HG02852 (cell line): ENCODE data around the gene OR8S1.
"Not testable (repeated sequence)": the region's sequence is repeated elsewhere in the genome, so short reads cannot be mapped to it uniquely, and the experiment has no call there.

ENCODE experiments used
- ATAC-seq: cut with Tn5 transposase; IDR thresholded peaks from one replicate; pipeline ENCODE4 v1.9.1; 2021; ENCODE audit warnings: mild to moderate bottlenecking, moderate library complexity; ENCODE audit not compliant: unreplicated experiment

OR8S1 gene, protein sequence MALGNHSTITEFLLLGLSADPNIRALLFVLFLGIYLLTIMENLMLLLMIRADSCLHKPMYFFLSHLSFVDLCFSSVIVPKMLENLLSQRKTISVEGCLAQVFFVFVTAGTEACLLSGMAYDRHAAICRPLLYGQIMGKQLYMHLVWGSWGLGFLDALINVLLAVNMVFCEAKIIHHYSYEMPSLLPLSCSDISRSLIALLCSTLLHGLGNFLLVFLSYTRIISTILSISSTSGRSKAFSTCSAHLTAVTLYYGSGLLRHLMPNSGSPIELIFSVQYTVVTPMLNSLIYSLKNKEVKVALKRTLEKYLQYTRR

DNA sequence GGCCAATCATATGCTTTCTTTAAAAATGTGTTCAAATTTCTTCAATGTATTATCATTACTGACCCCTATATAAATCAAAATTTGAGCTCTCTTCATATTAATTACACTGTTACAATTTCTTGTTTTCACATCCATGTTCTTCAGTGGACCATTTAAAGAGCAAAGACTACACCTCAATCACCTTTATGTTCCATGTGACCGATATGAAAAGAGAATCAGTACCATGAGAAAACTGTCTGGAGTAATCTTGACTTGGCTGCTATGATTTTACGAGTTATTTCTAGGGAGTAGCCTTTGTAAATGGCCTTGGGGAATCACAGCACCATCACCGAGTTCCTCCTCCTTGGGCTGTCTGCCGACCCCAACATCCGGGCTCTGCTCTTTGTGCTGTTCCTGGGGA, at the start of gene OR8S1:
TSS of gene OR8S1 (plus strand) at position 301 of the 400 bp plus-strand sequence. CDS start at position 301, 0 bp downstream.
- no peak for ATAC-seq

GRCh38 chr12:48482198-48482597, 43.2 kb upstream of the OR8S1 start, which contains the start of gene C12orf54:
C12orf54 (plus strand) TSS chr12:48482498; CDS start chr12:48483297, 799 bp downstream.
- ATAC-seq: no peak

DNA sequence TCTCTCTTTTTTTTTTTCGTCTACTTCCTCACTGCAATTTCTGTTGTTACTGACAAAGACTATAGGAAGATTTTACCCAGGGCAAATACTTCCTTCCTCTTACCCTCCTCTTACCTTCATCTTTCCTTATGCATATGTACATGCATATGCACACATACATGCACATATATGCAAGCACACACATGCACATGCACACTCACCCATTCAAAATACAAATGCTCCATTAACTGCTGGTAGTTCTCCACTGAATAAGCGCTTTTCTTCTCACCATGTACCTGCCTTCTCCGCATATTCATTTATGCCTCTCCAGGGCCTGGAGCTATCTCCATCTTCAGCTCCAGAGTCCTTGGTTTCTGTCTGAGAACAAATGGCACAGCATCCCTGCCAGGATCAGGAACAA, 42.5 kb upstream of the OR8S1 start:
- ATAC-seq: no peak

GRCh38 chr12:48486261-48486660, 39.2 kb upstream of the OR8S1 start:
- no peak for ATAC-seq

DNA sequence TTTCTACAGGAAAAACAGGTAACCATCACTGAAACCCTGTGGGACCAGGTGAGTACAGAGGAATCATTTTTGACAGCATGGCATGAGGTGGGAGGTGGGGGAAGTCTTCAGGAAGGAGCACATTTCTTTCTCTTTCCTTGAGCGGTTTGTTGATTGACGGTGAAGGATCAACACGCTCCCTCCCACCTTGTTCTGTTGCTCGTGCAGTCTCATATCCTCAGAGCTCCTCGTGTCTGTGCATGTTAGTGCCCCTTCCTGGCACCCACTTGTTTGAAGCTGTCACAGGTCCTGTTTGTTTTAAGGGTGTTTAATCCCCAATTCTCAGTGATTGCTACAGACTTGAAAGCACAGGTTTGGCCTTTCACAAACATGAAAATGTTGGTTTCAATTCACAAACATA, 38.8 kb upstream of the OR8S1 start:
- ATAC-seq: no peak

- ATAC-seq: peak; percentile 95
These were observed 36.4 kb upstream of the OR8S1 start for GRCh38 chr12:48489012-48489411.

- not testable (repeated sequence) for ATAC-seq
These were observed 36.0 kb upstream of the OR8S1 start for GRCh38 chr12:48489456-48489855.

- not testable (repeated sequence) for ATAC-seq
These were observed 25.2 kb upstream of the OR8S1 start for GRCh38 chr12:48500281-48500680.

- not testable (repeated sequence) for ATAC-seq
These were observed 18.6 kb upstream of the OR8S1 start for GRCh38 chr12:48506836-48507235.

DNA sequence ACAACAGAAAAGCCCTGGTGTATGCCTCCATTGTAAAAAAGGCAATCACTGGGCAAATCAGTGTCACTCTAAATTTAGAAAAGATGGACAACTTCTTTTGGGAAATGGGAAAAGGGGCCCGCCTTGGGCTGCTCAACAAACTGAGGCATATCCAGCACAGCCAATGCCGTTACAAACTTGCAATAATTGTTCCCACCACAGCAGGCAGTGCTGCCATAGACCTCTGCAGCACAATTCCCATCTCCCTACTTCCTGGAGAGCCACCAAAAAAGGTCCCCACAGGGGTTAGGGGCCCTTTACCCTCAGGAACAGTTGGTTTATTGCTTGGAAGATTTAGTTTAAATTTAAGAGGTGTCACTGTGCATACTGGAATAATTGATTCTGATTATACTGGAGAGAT, 16.4 kb upstream of the OR8S1 start:
- ATAC-seq: no peak

- ATAC-seq: no peak
These were observed 15.3 kb upstream of the OR8S1 start for GRCh38 chr12:48510111-48510510.

GRCh38 chr12:48512855-48513254, 12.6 kb upstream of the OR8S1 start:
- peak; percentile 91 for ATAC-seq

DNA sequence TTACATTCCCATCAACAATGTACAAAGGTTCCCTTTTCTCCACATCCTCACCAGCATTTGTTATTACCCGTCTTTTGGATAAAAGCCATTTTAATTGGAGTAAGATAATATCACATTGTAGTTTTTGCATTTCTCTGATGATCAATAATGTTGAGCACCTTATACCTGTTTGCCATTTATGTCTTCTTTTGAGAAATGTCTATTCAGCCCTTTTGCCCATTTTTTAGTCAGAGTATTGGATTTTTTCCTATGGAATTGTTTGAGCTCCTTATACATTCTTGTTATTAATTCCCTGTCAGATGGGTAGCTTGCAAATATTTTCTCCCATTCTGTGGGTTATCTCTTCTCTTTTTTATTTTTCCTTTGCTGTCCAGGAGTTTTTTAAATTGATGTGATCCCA, 10.7 kb upstream of the OR8S1 start:
- no peak for ATAC-seq

- ATAC-seq: not testable (repeated sequence)
These were observed 5.1 kb upstream of the OR8S1 start for GRCh38 chr12:48520381-48520780.

DNA sequence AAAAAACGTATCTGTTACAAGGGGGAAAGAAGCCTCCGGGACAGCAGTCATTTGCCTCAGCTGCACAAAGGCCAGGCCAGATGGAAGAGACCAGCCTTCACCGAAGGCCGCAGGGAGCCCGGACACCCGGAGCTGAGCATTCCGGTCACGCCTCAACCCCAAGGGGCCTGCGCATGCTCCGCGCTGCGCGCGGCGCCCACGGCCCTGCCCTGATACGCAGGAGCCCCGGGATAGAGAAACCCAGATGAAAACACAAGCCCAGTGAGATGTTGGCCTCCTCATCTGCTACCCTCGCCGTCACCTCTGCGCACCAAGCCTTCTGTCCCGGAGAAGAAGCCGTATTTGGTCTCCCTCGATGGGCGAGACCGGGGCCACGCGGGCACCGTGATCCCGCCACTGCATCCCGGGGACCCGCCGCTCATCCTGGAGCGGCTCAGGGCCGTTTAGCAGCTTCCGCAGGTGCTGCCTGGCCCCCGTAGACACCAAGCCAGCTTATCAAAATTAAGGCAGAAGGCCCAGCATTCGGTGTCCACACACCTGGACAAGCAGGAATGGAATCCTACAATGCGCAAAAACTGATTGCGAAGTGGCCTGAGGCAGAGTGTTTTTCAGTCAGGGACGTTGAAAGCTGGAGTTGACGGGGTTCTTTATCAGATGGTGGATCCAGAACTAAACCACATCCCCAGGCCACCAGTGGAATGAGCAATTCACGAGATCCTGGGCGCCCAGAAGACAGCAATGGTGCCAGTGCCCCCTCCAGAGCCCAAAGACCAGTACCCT, 2.6 kb downstream of the OR8S1 start:
- no peak for ATAC-seq

- no peak for ATAC-seq
These were observed 7.2 kb downstream of the OR8S1 start for GRCh38 chr12:48532601-48533000.

DNA sequence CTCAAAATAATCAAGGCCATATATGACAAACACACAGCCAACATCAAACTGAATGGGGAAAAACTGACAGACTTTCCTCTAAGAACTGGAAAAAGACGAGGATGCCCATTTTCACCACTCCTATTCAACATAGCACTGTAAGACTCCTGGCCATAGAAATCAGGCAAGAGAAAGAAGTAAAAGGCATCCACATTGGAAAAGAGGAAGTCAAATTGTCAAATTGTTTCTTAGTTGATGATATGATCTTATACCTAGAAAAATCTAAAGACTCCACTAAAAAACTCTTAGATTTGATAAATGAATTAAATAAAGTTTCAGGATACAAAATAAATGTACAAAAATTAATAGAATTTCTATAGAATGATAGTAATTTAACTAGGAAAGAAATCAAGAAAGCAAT, 11.2 kb downstream of the OR8S1 start:
- ATAC-seq: no peak

DNA sequence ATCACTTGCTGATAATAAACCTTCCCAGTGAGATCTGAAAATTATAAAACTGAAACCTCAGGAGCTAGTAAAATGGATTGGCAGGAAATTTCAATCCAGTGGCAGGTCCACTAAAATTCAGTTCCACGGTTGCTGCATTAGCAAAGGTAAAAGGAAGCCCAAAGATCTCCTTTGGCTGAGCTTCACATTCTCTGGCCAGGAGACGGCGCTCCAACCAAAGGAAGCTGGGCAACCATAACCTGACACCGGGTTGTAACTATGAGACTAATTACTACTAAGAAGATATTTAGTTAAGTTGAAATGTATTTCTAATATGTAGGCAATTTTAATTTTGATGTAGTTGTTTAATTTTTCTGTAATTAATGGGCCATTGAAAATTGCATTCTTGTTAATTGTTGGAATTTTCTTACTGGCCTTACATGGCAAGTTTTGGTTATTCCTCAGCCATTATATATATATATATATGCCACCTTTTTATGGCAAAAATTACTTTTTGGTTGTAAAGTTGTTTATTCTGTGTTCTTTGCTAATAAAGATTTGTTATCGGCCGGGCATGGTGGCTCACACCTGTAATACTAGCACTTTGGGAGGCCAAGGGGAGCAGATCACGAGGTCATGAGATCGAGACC, 17.0 kb downstream of the OR8S1 start:
- ATAC-seq: no peak

GRCh38 chr12:48545833-48546469, 20.5 kb downstream of the OR8S1 start:
- no peak for ATAC-seq

- not testable (repeated sequence) for ATAC-seq
These were observed 21.6 kb downstream of the OR8S1 start for GRCh38 chr12:48547012-48547411.

- ATAC-seq: not testable (repeated sequence)
These were observed 26.2 kb downstream of the OR8S1 start for GRCh38 chr12:48551636-48552035.
